Kidney glomerular epithelial cell (primary cell): ENCODE results near the gene TCERG1L.

ENCODE experiments used
- DNase-seq: peaks from one replicate; lab custom pipeline; 2025; lab: John Stamatoyannopoulos, UW

TCERG1L gene

GRCh38 chr10:131270461-131271190 lies 40.9 kb downstream of the TCERG1L start:
- no peak for DNase-seq

GRCh38 chr10:131269776-131270460 lies 41.6 kb downstream of the TCERG1L start:
- DNase-seq, result no peak

- no peak for DNase-seq
Measured at GRCh38 chr10:131267814-131268095, 43.8 kb downstream of the TCERG1L start.

- DNase-seq, result no peak
Measured at GRCh38 chr10:131266936-131267813, 44.3 kb downstream of the TCERG1L start.

- no peak for DNase-seq
Measured at GRCh38 chr10:131264110-131264788, 47.3 kb downstream of the TCERG1L start.

- no peak for DNase-seq
Measured at GRCh38 chr10:131261890-131262475, 49.5 kb downstream of the TCERG1L start.

GRCh38 chr10:131260452-131261211 lies 50.9 kb downstream of the TCERG1L start:
- DNase-seq, result no peak

- DNase-seq, result no peak
Measured at GRCh38 chr10:131260031-131260430, 51.5 kb downstream of the TCERG1L start.

- DNase-seq, result no peak
Measured at GRCh38 chr10:131259535-131259934, 52.0 kb downstream of the TCERG1L start.

- no peak for DNase-seq
Measured at GRCh38 chr10:131258256-131258655, 53.3 kb downstream of the TCERG1L start.

- no peak for DNase-seq
Measured at GRCh38 chr10:131257027-131257426, 54.5 kb downstream of the TCERG1L start.

GRCh38 chr10:131254859-131255252 lies 56.7 kb downstream of the TCERG1L start:
- no peak for DNase-seq

GRCh38 chr10:131253931-131254858 lies 57.3 kb downstream of the TCERG1L start:
- no peak for DNase-seq

- no peak for DNase-seq
Measured at GRCh38 chr10:131252567-131253276, 58.8 kb downstream of the TCERG1L start.

- no peak for DNase-seq
Measured at GRCh38 chr10:131251146-131251541, 60.4 kb downstream of the TCERG1L start.

GRCh38 chr10:131250454-131251145 lies 60.9 kb downstream of the TCERG1L start:
- no peak for DNase-seq

- no peak for DNase-seq
Measured at GRCh38 chr10:131249955-131250344, 61.6 kb downstream of the TCERG1L start.

GRCh38 chr10:131249238-131249954 lies 62.1 kb downstream of the TCERG1L start:
- DNase-seq, result no peak
